DMS79 treated with DMSO at 0.1 percent for 48 hours (cell line): ENCODE results near the gene GC.
"Not testable (repeated sequence)": the region's sequence is repeated elsewhere in the genome, so short reads cannot be mapped to it uniquely, and the experiment has no call there.

Source experiments
- DNase-seq: peaks from one replicate; lab custom pipeline; 2025; lab: John Stamatoyannopoulos, UW

Gene GC

GRCh38 chr4:71783972-71784371, at the start of gene GC:
Gene GC (minus strand): TSS chr4:71784079. CDS start chr4:71784018, 61 bp downstream.
- no peak for DNase-seq

DNA sequence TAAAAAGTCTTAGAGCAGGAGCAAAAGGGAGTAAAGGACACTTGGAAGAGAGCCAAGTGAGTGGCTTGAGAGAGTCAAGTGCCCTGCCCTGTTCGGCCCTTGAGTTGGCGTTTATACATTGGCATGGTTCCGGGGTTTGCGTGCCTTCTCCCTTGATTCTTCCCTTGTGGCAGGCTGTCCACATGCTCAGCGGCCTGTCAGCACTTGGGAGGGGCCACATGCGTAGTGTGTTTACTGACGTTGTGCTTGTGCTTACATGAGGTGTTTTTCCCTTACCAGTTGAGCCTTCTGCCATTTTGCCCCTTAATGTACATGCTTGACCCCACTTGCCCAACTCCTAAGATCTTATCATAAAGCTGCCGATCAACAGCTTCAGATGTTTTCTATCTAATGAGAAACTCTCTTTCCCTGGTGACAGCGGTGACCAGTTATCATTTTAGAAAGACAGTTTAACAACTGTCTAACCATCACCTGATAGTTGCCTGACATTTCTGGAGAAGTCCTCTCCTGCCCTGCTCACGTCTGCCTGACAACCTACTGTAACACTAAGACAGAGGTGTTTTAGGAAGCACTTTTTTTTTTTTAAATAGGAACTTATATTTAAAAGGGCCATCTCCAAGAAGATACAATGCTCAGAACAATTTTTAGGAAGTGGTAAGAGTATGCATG, 49.5 kb upstream of the GC start:
- no peak for DNase-seq

GRCh38 chr4:71832049-71832448, 48.2 kb upstream of the GC start:
- DNase-seq, result no peak

GRCh38 chr4:71830497-71831190, 46.8 kb upstream of the GC start:
- no peak for DNase-seq

- DNase-seq, result no peak
Observed at GRCh38 chr4:71828470-71828869, 44.6 kb upstream of the GC start.

DNA sequence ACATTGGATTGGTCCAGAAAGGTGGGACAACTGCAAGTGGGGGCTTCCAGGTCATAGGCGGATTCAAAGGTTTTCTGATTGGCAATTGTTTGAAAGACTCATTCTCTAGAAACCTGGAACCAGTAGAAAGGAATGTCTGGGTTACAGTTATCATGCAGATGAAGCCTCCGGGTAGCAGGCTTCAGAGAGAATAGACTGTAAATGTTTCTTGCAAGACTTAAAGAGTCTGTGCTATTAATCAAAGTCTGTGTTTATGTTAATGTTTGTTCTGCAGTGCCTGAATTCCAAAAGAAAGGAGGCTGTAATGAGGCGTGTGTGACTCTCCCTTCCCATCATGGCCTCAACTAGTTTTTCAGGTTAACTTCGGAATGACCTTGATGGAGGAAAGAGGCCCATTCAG, 43.9 kb upstream of the GC start:
- DNase-seq, result no peak

DNA sequence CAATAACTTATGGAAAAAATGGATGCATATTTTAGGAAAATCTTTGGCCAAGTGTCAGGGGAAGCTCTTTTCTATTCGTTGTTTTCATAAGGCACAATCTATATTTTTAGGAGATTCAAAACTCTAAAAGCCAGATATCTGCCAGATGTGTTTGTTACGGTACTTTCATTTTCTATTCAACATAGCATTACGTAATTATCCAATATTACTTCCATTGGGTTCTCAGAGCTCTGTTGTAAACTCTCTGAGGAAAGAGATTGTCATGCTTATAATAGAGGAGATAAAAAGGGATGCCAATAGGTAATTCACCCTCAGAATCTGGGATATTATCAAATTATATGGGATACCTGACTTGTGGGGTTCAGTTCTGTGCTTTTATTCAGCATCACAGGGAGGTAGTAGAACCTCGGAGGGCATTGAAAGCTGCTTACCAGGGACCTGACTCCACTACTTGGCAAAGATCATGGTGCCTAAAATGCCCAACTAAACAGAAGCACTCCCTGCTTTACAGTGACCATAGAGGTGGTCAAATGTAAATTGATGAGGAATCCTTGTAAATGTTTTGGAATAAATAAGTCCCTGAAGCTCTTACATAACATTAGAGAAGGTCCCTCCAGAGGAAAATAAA, 32.9 kb upstream of the GC start:
- no peak for DNase-seq

DNA sequence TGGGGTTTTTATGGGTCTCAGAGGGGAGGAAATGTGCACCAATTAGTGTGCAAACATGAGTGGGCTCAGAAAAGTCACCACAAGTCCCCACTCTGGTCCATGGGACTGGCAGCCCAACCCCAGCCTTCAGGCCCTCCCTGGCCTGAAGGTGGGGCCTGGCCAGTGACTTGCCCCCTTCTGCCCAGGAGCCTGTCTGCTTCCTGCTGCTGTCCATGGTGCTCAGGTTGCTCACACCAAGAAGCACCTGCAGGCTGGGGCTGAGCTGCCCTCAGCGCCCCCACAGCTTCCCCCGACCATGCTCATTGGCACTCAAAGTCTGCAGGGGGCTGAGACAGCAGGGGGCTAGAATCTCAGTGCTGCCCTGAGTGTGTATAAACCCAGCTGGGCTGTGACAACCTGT, 30.6 kb upstream of the GC start:
- DNase-seq, result no peak

- not testable (repeated sequence) for DNase-seq
Observed at GRCh38 chr4:71809805-71810204, 25.9 kb upstream of the GC start.

DNA sequence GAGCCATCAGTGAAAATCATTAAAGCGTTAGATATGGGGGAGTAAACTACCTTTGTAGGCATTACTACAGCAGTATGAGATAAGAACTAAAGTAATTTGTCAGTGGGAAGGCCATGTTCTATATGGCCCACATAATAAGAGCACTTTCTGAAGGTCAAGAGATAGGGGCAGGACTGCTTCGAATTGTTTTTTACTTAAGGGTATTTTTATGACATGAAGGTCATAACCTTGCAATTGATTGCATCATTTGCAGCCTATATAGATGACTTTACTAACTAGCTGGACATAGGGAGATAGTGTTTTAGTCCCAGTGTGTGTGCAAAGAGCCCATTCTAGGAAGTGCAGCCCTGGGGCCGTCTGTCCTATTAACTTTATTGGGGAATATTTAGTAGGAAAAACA, 23.6 kb upstream of the GC start:
- no peak for DNase-seq

DNA sequence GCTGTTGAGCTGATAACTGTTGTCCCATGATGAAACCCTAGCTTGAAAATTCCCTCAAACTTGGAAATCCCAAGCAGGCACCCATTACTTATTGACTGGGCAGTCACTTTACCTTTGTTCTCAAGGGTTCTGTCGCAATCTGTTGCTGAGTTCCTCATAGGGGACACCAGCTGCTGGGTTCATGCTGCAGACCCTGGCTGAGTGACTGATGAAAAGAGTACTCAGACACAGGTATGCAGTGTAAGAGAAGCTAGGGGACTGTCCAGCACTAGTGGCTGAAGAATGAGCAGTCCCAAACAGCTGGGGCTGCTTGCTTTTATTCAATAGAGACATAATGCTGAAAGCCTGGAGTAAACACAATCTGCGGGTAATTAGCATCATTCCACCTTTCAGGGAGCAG, 21.4 kb upstream of the GC start:
- DNase-seq, result not testable (repeated sequence)

- DNase-seq, result not testable (repeated sequence)
Observed at GRCh38 chr4:71804017-71804697, 20.3 kb upstream of the GC start.

- no peak for DNase-seq
Observed at GRCh38 chr4:71785959-71786358, 2.1 kb upstream of the GC start.

GRCh38 chr4:71784569-71785197, 804 bp upstream of the GC start:
- DNase-seq, result no peak

GRCh38 chr4:71777891-71778290, 6.0 kb downstream of the GC start:
- DNase-seq, result no peak

- DNase-seq, result no peak
Observed at GRCh38 chr4:71775449-71775848, 8.4 kb downstream of the GC start.

DNA sequence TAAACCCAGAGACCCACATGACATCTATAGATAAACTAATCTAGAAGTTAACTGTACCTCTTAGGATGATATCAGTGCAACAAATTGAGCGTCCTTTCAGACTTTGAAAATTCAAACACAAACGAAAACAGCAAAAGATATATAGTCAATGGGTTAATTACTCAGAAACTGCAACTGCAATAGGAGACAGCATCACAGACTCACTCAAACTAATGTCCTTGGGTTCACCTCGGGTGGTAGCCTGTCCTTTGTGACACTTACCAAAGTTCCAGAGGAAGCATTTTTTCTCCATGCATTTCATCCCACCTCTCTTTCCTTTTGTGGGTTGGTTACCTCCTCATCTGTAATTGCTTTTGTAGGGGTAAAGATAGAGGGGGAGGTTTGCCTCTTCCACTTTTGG, 9.7 kb downstream of the GC start:
- no peak for DNase-seq

- DNase-seq, result no peak
Observed at GRCh38 chr4:71773004-71773403, 10.9 kb downstream of the GC start.

DNA sequence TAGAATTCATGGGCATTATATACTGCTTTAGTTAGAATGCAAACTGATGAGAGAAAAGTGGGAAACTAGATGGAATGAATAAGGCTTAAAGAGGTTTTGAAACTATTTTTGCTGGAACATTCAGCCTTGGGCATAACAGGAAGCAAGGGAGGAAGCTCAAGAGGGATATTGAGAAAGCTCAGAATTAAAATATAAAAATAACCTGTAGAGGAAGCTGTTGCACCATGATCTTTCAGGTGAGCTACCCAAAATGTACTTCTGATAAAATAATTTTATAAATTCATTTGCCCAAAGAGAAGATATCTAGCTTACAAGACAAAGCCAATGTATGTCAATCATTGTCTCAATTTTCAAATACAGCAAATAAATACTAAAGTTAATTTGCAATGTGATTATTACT, 11.3 kb downstream of the GC start:
- DNase-seq, result peak; percentile 1

GRCh38 chr4:71771613-71772012, 12.3 kb downstream of the GC start:
- no peak for DNase-seq

DNA sequence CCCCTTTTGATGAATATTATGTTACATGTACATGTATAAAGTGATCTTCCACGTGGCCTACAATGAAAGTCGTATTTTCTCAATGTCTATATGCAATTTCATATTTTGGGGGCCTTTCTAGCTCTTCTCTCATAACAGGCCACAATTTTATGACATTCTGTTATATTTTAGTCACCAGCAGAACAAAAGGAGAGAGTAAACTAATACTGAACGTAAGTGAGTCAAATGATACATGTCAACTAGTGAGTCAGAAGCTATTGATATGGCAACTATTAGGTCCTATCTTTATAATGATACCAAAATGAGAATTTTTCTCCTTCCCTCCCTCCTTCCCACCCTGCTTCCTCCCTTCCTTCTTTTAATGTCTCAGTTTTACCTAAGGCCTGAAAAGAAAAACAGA, 14.4 kb downstream of the GC start:
- DNase-seq, result no peak

DNA sequence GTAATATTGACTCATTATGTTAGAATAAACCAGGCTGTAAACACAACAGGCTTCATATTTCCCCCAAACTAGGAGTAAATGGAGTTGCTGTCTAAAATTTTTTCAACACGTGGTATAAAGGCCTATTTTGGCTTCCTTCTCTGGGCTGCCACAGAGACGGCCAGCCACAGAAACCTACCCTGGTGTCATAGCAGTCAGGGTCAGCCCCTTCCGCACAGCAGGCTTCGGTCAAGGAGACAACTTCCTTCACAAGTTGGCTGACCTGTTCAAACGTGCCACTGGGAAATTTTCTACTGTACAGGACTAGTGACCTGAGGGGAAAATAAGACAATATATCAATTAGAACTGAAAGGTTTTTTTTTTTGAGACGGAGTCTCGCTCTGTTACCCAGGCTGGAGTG, 15.8 kb downstream of the GC start:
- DNase-seq, result no peak
